HepG2 (cell line): Measurements from ENCODE around the gene LYZL2. TPM values are rescaled to one million over a fixed set of nuclear protein-coding genes. Genes with fewer than 3 reads are reported as not detected.

Experiments used
- AGO2 ChIP-seq: fragments of 200-400 bp; formaldehyde crosslinking; optimal IDR thresholded peaks from 2 replicates; pipeline ENCODE3; 2017; ENCODE audit warnings: mild to moderate bottlenecking, low read depth, low read length, moderate library complexity
- ATF1 ChIP-seq: IDR thresholded peaks from 2 replicates; pipeline ENCODE4 v1.6.1; 2016; ENCODE audit warnings: mild to moderate bottlenecking, control low read depth
- CBX5 ChIP-seq: sonication (generic); formaldehyde crosslinking; IDR thresholded peaks from 2 replicates; pipeline ENCODE4 v1.4.0; 2020; ENCODE audit warnings: missing genetic modification reagents, borderline replicate concordance
- FOXK2 ChIP-seq: fragments of 450-650 bp; IDR thresholded peaks from 2 replicates; pipeline ENCODE4 v1.6.1; 2016
- HDAC6 ChIP-seq: fragments of 200-600 bp; sonication (generic); IDR thresholded peaks from 2 replicates; pipeline ENCODE4 v1.7.0; 2017; ENCODE audit warnings: mild to moderate bottlenecking, antibody characterized with exemption, low read length, low read depth
- HNF4G ChIP-seq, 2 experiments: sonication (generic) in 1 of 2; formaldehyde crosslinking in 1 of 2; IDR thresholded peaks; 2 replicates each; pipeline versions ENCODE4 v1.4.0 to v1.6.1; 2011 to 2020; ENCODE audit warnings: borderline replicate concordance in 2 of 2, low read depth in 2 of 2, mild to moderate bottlenecking in 2 of 2, low read length in 1 of 2, missing genetic modification reagents in 1 of 2, moderate library complexity in 1 of 2
- KMT2A ChIP-seq: sonication (generic); formaldehyde crosslinking; IDR thresholded peaks from 2 replicates; pipeline ENCODE4 v1.4.0; 2020; ENCODE audit warnings: missing genetic modification reagents
- LCORL ChIP-seq, 2 experiments: fragments of 450-650 bp in 1 of 2; sonication (generic) in 1 of 2; formaldehyde crosslinking in 1 of 2; IDR thresholded peaks; 2 replicates each; pipeline versions ENCODE4 v1.5.0 to v1.6.1; 2017 to 2020; ENCODE audit warnings: antibody characterized with exemption in 1 of 2, missing genetic modification reagents in 1 of 2
- NCOR1 ChIP-seq: fragments of 200-600 bp; sonication (generic); IDR thresholded peaks from 2 replicates; pipeline ENCODE4 v1.7.0; 2017; ENCODE audit warnings: antibody characterized with exemption, low read length, borderline replicate concordance
- RBFOX2 ChIP-seq: fragments of 200-400 bp; formaldehyde crosslinking; IDR thresholded peaks from 2 replicates; pipeline ENCODE4 v1.6.1; 2017; ENCODE audit warnings: low read depth, mild to moderate bottlenecking, low read length
- RFX1 ChIP-seq: fragments of 450-650 bp; IDR thresholded peaks from 2 replicates; pipeline ENCODE4 v1.6.1; 2017
- ZBTB7B ChIP-seq: sonication (generic); formaldehyde crosslinking; IDR thresholded peaks from 2 replicates; pipeline ENCODE4 v1.4.0; 2020; ENCODE audit warnings: missing genetic modification reagents
- ZNF280D ChIP-seq: sonication (generic); formaldehyde crosslinking; IDR thresholded peaks from 2 replicates; pipeline ENCODE4 v1.5.1; 2020; ENCODE audit warnings: mild to moderate bottlenecking, missing genetic modification reagents
- ZNF33A ChIP-seq: sonication (generic); formaldehyde crosslinking; IDR thresholded peaks from 2 replicates; pipeline ENCODE4 v1.5.1; 2020; ENCODE audit warnings: missing genetic modification reagents, mild to moderate bottlenecking, moderate library complexity, borderline replicate concordance
- ZNF569 ChIP-seq: sonication (generic); formaldehyde crosslinking; IDR thresholded peaks from 2 replicates; pipeline ENCODE4 v1.5.0; 2020; ENCODE audit warnings: mild to moderate bottlenecking, missing genetic modification reagents, moderate library complexity, borderline replicate concordance
- ZNF616 ChIP-seq: sonication (generic); formaldehyde crosslinking; IDR thresholded peaks from 2 replicates; pipeline ENCODE4 v1.5.0; 2020; ENCODE audit warnings: low read depth, mild to moderate bottlenecking, missing genetic modification reagents
- ZNF7 ChIP-seq: IDR thresholded peaks from 2 replicates; pipeline ENCODE4 v1.6.1; 2016; ENCODE audit warnings: missing biosample characterization, missing genetic modification reagents
- ZNF709 ChIP-seq: sonication (generic); formaldehyde crosslinking; IDR thresholded peaks from 2 replicates; pipeline ENCODE4 v1.5.0; 2020; ENCODE audit warnings: mild to moderate bottlenecking, missing genetic modification reagents
- ZNF740 ChIP-seq: sonication (generic); formaldehyde crosslinking; IDR thresholded peaks from 2 replicates; pipeline ENCODE4 v1.4.0; 2020; ENCODE audit warnings: missing genetic modification reagents
- polyA plus RNA-seq, 8 experiments: library from polyadenylated mRNA; depleted of rRNA in 3 of 8; stranded (reverse) in 7 of 8; unstranded in 1 of 8; fragments of >200 nt; fragmentation: Illumina TruSeq in 4 of 8; extraction: Trizol in 4 of 8; gene quantifications; 2 replicates each; pipeline versions ENCODE4 v1.2.1 to v1.2.3, GENCODE V29; 2011 to 2016; ENCODE audit warnings: low read depth in 4 of 8, missing spikeins in 1 of 8, mixed read lengths in 1 of 8; ENCODE audit not compliant: insufficient read depth in 1 of 8
- total RNA-seq, 5 experiments: library from RNA; depleted of rRNA; stranded (reverse); fragments of >200 nt; fragmentation: Illumina TruSeq; extraction: Trizol; gene quantifications; 2 replicates each; pipeline ENCODE4 v1.2.3, GENCODE V29; 2016; ENCODE audit warnings: low read depth in 1 of 5
- TF ChIP-seq, protein P1 (sequence below): sonication (generic); formaldehyde crosslinking; IDR thresholded peaks from 2 replicates; pipeline ENCODE4 v1.8.1; 2023; ENCODE audit warnings: mild to moderate bottlenecking, missing genetic modification reagents
- TF ChIP-seq, protein P2 (sequence below), 2 experiments: sonication (generic) in 1 of 2; formaldehyde crosslinking in 1 of 2; IDR thresholded peaks; 2 replicates each; pipeline versions ENCODE4 v1.4.0 to v1.6.1; 2018 to 2020; ENCODE audit warnings: missing genetic modification reagents in 2 of 2, borderline replicate concordance in 1 of 2, low read depth in 1 of 2, mild to moderate bottlenecking in 1 of 2, missing biosample characterization in 1 of 2

Gene LYZL2
- total and polyA plus RNA-seq, 2 of the 13 experiments (the other 11 are each of a cell fraction or from before 2014, with no cell fraction given), result 0.20 to 0.63 TPM

DNA sequence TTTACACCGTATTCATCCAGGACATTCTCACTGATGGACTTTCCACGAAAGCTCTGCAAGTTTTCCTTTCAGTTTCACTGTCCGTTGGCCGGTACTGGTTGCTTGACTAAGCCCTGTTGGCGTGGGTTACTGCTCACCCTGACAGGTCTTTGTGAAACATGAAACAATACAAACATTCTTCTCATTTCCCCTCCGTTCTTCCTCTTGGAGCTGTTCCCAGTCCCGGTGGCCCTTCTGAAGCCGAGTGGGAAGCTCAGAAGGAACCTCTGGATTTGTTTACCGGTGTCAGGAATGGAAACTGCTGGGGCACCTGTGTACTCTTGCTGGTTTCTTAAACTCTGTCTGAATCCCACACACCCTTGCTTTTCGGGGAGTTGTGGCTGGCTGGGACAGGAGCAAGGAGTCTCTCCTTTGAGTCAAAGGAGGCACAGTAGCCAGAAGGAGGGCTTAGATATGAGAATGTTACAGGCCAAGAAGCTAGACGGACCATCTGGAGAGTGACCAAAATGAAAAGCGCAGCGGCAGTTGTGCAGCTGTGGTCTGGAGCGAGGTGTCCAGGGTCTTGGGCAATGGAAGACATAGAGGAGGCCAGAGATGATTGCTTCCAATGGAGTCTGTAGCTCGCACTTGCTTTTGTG, 45.7 kb downstream of the LYZL2 start (continued):
- no peak for TF ChIP-seq NCOR1
- no peak for TF ChIP-seq FOXK2
- TF ChIP-seq KMT2A, result no peak; the same call in 1 of the 2 replicates
- no peak for TF ChIP-seq LCORL (IDR thresholded peaks at IDR 0.05)
- no peak for TF ChIP-seq LCORL (CRISPR knock-in tag; IDR thresholded peaks at IDR 0.05)
- TF ChIP-seq ZNF33A, result no peak
- no peak for TF ChIP-seq CBX5
- no peak for TF ChIP-seq ZNF569 (CRISPR knock-in tag)
- no peak for TF ChIP-seq AGO2
- TF ChIP-seq HDAC6, result no peak
- no peak for TF ChIP-seq ZBTB7B
- TF ChIP-seq ZNF740, result no peak
- TF ChIP-seq, protein P1, sequence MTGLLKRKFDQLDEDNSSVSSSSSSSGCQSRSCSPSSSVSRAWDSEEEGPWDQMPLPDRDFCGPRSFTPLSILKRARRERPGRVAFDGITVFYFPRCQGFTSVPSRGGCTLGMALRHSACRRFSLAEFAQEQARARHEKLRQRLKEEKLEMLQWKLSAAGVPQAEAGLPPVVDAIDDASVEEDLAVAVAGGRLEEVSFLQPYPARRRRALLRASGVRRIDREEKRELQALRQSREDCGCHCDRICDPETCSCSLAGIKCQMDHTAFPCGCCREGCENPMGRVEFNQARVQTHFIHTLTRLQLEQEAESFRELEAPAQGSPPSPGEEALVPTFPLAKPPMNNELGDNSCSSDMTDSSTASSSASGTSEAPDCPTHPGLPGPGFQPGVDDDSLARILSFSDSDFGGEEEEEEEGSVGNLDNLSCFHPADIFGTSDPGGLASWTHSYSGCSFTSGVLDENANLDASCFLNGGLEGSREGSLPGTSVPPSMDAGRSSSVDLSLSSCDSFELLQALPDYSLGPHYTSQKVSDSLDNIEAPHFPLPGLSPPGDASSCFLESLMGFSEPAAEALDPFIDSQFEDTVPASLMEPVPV (CRISPR knock-in tag), result no peak
- TF ChIP-seq ZNF616, result no peak
- TF ChIP-seq RFX1, result no peak
- TF ChIP-seq RBFOX2, result no peak
- TF ChIP-seq ATF1 (CRISPR knock-in tag), result peak; percentile 30; the same call in 1 of the 2 replicates
- TF ChIP-seq ZNF709, result no peak
- TF ChIP-seq, protein P2, sequence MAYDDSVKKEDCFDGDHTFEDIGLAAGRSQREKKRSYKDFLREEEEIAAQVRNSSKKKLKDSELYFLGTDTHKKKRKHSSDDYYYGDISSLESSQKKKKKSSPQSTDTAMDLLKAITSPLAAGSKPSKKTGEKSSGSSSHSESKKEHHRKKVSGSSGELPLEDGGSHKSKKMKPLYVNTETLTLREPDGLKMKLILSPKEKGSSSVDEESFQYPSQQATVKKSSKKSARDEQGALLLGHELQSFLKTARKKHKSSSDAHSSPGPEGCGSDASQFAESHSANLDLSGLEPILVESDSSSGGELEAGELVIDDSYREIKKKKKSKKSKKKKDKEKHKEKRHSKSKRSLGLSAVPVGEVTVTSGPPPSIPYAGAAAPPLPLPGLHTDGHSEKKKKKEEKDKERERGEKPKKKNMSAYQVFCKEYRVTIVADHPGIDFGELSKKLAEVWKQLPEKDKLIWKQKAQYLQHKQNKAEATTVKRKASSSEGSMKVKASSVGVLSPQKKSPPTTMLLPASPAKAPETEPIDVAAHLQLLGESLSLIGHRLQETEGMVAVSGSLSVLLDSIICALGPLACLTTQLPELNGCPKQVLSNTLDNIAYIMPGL (CRISPR knock-in tag; IDR thresholded peaks at IDR 0.05; ENCODE audit: borderline replicate concordance in 1 of 2, low read depth in 1 of 2), result peak; percentile 40 to 46; a peak in 2 of 4 replicates
- no peak for TF ChIP-seq HNF4G (IDR thresholded peaks at IDR 0.05; ENCODE audit: borderline replicate concordance, low read depth, low read length)
- no peak for TF ChIP-seq HNF4G (CRISPR knock-in tag; IDR thresholded peaks at IDR 0.05; ENCODE audit: borderline replicate concordance, low read depth)
- no peak for TF ChIP-seq ZNF280D (CRISPR knock-in tag)
- no peak for TF ChIP-seq ZNF7 (CRISPR knock-in tag)
